NOMO-1 (cell line): Measurements from ENCODE around the gene PSMC5.

Source experiments
- DNase-seq, 2 experiments: peaks; one replicate each; lab custom pipeline; 2025; ENCODE audit not compliant: unreplicated experiment in 2 of 2; lab: John Stamatoyannopoulos, UW

PSMC5 gene

DNA sequence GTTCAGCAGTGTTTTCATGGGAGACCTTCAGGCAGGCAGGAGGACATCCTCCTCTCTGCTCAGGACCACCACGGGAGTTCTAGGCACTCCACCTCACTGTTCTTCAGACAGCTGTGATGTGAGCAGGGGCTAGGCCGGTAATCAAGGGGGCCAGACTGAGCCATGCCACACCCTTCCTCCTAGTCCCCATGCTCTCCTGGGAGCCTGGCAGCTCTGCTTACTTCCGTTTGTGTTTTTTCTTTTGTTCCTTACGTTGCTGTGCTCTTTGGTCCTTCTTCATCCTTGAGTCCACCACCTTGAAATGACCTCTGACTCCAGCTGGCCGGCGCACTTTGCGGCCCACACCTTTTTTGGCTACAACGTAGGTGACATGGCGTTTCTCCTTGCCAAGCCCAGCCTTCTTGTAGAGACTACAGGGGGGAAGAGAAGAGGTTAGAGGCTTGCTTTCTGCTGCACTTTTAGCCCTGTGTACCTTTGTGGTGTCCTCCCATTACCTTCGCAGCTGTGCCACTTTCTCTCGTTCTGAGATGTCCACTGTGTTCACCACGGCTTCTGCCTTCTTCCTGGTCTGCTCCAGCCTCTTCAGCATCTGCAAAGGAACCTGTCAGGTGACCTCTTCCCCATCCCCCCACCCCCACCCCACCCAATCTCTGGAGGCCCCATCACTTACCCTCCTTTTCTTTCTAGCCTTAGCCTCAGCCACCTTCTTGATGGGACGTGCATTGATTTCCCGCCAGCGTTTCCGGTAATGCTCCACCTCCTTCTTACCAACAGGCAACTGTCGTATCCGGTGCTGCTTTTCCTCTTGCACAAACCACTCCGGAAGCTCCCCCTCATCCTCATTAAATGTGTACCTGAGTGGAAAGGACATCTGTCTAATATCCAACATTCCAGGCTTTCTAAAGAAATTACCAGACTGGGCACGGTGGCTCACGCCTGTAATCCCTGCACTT lies 7.4 kb upstream of the PSMC5 start:
- no peak for DNase-seq

DNA sequence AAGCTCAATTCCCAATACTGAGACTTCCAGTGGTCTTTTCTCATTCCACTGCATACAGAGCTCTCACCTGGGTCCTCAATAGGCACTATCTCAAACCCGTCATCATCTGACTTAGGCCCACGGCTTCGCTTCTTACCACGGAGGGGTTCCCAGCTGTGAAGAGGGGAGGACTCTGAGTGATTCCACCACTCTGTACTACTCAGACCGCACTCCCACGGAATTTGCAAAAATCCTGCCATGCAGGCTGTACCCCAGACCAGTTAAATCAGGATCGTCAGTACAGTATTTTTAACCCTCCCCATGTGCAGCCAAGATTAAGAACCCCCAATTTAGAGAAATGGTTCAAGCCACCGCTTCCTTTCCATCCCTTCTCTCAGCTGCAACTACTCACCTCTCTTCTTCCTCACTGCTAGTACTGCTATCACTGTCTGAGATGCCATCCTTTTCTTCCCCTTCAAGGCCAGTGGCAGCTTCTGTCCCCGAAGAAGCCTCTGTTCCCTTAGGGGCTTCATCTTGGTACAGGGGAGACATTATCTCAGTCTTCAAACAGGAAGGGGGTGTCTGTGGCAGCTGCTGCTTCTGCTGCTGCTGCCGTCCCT lies 6.2 kb upstream of the PSMC5 start:
- DNase-seq, result no peak

DNA sequence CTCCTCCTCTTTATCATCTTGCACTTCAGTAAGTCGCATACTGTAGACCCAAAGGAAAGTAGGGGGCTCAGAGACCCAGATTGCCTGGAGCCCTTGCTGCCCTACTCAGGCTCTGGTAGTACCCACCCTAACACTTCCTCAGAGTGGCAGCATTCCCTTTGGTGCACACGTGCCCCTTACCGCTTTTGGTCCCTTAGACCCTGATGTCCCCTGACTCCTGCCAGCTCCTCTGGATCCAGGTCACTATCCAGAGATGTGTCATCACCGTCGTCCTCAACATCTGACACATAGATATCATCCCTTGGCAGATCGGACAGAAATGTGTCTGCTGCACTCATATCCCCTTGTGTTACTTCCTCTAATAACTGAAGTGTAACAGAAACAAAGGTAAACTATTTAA lies 5.4 kb upstream of the PSMC5 start:
- no peak for DNase-seq

DNA sequence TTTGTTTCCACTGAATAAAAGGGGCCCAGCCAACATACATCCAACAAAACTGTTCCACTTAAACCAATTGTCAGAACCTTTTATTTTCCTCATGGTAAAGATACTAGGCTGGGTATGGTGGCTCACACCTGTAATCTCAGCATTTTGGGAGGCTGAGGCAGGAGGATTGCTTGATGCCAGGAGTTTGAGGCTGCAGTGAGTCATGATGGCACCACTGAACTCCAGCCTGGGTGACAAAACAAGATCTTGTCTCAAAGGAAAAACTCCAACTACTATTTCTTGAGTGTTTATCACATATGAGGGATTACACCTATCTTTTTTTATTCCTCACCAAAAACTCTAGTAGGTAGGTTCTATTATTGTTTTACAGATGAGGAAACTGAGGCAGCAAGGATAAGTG lies 4.7 kb upstream of the PSMC5 start:
- no peak for DNase-seq

DNA sequence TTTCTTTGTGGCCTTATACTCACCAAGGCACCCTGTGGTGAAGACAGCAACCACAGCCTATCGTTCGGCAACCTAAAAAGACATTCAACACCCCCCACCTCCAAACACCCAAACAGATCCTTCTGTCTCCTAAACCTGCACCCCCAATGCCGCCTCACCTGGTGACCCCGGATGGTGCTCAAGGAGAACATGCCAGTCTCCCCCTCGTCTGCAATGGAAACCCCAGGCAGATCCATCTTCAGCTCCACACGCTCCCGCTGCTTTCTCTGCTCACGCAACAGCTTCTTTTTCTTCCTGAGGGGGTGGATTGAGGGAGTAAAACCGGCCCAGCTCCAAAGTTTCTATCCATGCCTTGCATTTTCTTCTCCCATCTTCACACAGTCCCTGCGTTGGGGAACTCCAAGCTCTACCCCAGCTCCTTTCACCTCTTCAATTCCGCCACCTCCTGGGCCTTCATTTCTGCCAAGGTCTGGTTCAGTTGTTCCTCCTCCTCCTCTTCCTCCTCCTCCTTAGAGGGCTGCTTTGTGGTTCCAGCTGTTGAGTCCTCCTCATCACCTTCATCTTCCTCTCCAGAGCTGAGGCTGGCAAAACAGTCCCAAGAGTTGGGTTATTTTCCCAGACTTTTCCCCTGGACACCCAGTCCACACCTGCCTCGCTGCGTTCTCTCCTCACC lies 3.4 kb upstream of the PSMC5 start:
- no peak for DNase-seq

DNA sequence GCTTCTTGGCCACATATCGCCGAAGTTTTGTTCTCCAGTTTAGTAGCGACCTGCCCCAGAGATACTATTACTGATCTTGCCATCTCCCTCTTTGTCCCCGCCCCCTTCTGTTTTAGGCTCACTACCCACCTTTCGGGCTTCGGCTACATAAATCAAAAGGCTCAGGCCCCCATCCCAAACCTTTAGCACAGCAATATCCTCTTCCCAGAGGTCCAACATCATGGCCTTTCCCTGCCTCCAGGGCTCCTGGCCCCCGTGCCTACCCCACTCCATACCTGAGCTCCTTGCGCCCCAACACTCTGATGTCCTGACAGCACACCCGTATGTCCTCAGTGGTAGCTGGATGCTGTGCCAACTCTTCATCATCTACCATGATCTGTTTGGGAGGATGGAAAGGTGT lies 2.9 kb upstream of the PSMC5 start:
- DNase-seq, result no peak

DNA sequence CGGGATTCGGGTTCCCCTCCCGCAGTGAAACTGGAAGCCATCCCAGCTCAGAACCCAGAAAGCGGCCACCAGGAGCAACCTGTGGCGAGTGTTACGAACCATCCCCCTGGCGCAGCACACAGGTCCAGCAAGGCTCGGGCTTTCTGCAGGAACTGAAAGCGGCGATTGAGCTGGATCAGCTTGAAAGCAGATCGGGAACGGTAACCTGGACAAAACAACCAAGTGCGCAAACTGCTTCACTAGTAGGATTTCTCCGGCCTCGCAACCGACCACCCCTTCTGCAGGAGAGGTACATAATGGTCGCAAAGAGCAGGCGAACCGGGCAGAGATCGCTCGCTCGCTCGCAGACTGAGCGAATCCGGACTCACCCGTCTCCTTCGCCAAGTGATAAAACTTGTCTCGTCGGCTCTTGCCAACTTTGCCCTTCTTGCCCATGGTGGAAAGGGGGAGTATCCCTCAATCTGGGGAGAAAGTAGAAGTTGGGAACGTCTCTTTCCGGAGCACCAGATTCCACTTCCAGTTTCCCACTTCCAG lies 696 bp upstream of the PSMC5 start:
- DNase-seq, result no peak

DNA sequence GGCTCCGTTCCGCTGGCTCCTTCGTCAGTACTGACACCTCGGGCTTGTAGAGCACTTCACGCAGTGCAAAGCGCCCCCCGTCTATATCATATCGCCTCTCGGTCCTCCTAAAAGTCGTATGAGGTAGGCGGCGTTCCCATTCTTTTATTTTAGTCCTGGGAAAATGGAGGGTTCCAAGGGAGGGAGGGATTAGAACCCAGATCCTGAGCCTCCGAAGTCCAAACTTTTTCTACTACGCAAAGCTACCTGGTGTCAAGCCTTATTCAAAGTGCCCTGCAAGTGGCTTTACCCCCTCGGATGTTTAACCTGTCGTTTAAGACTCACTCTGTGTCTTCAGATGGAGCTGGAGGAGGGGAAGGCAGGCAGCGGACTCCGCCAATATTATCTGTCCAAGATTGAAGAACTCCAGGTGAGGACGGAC lies 580 bp downstream of the PSMC5 start:
- DNase-seq, result no peak

DNA sequence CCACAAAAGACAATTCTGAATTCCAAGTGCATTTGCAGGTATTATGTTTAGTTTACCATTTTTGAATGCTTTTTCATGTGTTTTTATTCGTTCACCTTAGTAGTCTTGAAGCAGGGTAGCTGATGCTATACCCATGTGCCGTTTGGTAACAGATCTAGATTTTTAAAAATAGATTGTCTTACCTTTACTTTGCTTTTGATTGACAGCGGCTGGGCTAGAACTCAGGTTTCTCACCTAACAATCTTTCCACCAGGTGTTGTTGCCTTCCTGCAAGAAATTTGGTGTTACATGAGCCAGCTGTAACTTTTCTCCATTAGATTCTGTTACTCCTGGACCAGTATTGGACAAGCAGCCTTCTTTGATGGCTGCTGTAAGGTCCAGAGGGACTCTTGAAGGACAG lies 1.7 kb downstream of the PSMC5 start:
- no peak for DNase-seq

DNA sequence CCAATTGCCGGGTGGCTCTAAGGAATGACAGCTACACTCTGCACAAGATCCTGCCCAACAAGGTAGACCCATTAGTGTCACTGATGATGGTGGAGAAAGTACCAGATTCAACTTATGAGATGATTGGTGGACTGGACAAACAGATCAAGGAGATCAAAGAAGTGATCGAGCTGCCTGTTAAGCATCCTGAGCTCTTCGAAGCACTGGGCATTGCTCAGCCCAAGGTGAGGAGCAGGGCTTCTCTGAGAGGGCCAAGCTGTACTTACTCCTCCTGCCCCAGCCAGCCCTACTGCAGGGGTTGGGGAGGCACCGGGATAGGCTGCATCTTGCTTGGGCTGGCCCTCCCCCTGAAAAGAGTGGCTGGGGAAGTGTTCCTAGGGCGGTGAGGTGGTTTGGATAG lies 3.0 kb downstream of the PSMC5 start:
- DNase-seq, result no peak

DNA sequence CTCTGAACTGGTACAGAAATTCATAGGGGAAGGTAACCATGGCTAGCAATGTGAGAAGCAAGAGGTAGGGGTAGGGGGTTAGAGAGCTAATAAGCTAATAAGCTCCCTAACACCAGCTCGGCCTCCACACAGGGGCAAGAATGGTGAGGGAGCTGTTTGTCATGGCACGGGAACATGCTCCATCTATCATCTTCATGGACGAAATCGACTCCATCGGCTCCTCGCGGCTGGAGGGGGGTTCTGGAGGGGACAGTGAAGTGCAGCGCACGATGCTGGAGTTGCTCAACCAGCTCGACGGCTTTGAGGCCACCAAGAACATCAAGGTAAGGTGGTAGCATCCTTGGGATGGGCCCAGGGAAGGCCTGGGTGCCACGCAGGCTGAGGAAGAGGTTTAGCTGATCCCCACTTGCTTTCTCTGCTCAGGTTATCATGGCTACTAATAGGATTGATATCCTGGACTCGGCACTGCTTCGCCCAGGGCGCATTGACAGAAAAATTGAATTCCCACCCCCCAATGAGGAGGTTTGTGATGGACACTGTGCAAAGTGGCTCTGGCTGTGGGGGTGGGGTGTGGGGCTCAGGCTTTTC lies 3.8 kb downstream of the PSMC5 start:
- no peak for DNase-seq

DNA sequence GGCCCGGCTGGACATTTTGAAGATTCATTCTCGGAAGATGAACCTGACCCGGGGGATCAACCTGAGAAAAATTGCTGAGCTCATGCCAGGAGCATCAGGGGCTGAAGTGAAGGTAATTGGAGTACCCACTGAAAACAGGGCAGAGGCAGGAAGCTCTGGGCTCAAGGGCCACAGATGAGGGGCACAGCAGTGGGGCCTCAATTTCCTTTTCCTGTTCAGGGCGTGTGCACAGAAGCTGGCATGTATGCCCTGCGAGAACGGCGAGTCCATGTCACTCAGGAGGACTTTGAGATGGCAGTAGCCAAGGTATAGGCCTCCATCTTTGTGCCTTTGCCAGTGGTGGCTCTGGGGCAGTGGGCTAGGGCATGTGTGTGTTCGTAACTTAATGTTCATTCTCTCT lies 4.3 kb downstream of the PSMC5 start:
- DNase-seq, result no peak

DNA sequence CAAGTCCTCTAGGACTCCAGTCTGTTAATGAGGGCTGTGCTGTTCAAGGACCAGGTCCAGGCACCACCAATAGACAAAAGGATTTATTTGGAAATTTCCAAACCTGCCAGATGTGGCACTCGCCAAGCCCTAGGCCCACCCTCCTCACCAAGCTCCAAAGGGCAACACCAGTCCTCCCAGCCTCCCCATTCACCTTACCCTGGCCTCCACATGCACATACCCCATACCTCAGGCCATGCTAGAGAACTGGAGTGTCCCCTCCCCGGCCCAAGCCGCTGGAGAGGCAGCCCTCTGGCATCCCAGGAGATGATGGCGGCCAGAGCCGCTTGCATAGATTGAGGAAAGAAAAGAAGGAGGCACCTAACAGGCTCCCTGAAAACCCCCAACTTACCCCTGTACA lies 4.8 kb downstream of the PSMC5 start:
- no peak for DNase-seq

DNA sequence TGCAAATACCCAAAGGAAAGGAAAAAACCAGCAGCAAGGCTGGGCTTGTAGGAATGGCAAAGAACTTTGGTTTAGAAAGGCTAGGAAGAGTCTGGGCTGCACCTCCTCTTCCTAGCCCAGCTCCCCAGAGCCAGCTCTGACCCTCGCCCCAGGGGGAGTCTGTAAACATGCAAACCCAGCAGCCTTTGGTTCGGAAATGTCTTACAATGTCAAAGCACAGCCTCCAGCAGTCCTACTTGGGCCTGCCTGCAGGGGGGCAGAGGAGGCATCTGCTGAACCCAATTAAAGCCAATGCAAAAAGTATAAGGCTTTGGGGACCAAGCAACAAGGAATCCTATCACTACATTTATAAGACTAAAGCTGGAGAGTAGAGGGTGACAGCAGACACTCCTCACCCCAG lies 5.2 kb downstream of the PSMC5 start:
- DNase-seq, result no peak

DNA sequence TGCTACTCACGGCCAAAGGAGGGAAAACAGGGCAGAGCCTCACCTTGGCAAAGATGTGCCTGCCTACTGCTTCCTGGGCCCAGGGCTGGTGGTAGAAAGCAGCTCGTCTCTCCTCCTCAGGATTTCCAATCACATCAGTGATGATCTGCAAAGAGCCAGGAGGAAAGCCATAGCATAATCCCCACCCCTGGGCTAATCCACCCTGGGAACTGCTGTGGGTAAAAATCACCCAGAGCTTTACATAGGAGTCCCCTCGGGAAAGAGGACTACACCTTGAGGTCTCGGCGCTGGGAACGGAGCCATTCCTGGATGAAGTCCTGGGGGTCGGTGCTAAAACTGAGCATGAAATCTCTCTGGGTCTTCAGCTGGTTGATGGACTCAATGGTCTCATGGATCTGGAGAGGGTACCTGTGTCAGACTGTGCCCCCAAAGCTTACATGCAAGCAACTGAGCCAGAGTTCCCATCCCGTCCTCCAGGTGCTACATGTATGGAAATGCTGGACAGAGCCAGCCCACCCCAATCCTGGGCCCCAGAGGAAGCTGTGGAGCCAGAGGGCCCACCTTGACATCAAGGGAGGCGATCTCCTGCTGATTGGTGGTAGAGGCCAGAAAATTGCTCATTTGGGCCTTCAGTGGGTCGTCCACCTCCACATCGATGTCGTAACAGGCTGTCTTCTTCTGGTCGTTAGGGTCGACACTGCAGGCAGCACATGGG lies 6.0 kb downstream of the PSMC5 start:
- DNase-seq, result no peak

DNA sequence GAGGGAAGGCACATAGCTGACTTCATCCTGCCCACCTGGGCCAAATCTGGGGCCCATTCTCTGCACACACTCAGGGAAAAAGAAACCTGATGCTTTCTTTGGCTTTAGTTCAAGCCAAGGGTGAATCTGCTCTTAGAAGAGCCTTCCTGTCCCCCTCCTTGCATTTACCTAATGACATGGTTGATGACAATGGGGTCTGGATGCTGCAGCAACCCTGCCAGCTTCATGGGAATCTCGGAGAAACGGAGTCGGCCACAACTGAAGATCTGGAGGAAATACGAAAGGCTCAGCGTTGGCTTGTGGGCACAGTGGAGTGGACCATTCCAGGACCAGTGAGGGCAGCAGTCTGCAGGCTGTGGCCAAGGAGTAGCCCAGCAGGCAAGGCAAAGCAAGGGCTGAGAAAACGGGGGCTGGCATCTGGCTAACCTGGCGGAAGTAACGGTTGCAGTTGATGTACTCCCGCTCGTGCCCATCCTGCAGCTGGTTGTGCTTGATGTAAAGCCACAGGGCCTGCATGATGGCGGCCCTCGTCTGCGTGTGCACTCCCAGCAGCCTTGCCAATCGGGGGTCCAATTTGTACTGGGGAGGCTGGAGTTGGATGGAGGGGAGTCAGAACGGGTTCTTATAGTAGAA lies 6.6 kb downstream of the PSMC5 start:
- DNase-seq, result no peak

DNA sequence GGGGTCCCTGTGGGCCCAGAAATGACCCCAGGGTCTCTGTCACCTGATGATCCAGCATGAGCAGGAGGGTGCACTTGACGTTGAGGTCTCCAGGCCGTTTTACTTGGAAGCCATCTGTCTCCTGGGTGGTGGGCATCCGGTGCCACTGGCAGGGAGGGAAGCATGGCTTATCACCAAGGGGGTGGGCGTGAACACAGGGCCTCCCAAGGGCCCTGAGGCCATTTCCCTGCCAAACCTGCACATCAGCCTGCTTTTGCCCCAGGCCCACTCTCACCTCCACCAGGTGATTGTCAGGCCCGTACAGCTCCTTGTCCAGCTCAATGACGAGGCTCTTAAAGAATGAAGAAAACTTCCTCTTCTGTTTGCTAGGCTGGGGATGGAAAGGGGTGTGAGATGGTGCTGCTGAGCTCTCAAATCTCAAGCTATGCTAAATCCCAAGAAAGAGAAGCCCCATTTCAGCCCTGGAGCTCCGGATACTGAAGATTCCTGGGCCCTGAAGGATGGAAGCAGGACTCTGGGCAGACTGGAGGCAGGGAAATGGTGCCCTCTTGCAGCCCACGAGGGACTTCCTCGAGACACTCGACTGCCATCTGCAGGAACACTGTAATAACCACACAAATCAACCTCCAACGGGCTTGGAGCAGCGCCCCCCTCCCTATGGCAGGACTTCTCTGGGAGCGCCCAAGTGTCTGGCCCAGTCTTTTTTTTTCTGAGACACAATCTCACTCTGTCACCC lies 7.4 kb downstream of the PSMC5 start:
- DNase-seq, result peak; percentile 86 to 88

DNA sequence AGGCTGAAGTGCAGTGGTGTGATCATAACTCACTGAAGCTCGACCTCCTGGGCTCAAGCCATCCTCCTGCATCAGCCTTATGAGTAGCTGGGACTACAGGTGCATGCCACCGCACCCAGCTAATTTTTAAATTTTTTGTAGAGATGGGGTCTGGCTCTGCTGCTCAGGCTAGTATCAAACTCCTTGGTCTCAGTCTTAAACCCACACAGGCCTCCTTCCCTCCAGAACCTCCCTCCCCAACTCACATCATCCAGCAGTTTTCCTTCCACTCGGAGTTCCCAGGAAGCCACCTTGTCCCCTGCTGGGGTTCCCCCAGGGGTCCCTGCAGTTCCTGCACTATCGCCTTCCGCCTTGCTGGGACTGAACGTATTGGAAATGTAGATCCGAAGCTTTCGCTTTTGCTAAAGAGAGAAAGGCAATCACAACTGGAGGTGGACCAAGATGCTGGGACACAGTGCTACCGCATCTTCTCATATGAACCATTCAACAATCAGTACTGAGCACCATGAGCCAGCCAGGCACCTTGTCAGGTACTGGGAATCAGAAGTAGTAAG lies 8.0 kb downstream of the PSMC5 start:
- DNase-seq, result no peak

DNA sequence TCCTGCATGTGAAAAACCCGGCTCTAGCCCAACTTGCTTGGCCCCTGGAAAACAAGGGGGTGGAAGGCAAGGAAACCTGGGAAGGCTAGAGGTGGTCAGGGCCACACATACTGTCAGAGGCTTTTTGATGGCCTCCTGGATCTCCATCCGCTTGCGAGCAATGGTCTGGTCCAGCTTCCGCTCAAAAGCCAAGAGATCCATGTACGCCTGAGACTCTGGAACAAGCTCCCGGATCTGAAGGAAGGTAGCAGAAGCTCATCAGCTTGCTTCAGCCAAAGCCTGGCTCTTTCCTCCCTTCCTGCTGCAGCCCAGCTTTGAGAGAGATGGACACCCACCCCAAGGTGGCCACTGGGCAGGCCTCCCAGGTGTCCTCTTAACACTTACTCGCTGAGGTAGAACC lies 9.6 kb downstream of the PSMC5 start:
- DNase-seq, result no peak
